ENCODE results near the gene SACM1L. TPM values are rescaled to one million over a fixed set of nuclear protein-coding genes. Genes with fewer than 3 reads are reported as not detected.

Gene SACM1L
- total and polyA plus RNA-seq, 2 of the 4 experiments (the other 2 are of a cell fraction): 19.0 to 40.9 TPM

DNA sequence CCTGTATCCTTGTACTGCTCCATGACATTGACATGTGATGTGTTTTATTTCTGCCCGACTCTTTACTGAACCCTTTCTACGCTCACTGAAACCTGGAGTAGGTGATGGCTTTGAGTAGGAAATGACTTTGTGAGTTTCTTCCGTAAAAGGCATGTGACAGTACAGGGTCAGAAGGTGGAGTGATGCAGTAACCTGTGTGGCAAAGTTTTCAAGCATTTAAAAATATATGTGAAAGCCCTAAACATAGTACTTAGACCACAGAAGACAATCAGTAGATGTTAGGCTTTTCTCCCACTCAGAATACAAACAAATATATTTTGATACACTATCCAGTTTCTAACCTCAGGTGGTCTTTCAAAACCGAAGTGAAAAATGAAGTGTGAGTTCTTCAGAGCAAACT is 31.3 kb upstream of the SACM1L start:
- no peak overlapping the region for H2AFZ ChIP-seq (replicated peaks; ENCODE audit: low read length, poor library complexity)
- H3K4me1 ChIP-seq (ENCODE audit: control insufficient read depth, insufficient read depth, low read length): peaks cover 24% of the 10 kb centered on the region
- ChIA-PET CTCF (no interaction called here), POLR2A (ENCODE audit: unreplicated experiment) (no interaction called here)
- no TSS peak for BruUV-seq (replicated peaks)
- no peaks in the 10 kb centered on the region; the same call in 1 of the 2 replicates for H3K36me3 ChIP-seq (ENCODE audit: control insufficient read depth, insufficient read depth, low read length)
- peak overlapping the region; percentile 81; the same call in 1 of the 2 replicates for H2AK5ac ChIP-seq (ENCODE audit: low read depth, low read length)
- peak overlapping the region; percentile 79 for H3K4ac ChIP-seq (ENCODE audit: low read depth, low read length)
- ATAC-seq (ENCODE audit: low read depth) (no peak), DNase-seq (no peak)
- peak overlapping the region; percentile 78 for H2BK20ac ChIP-seq (ENCODE audit: low read depth, low read length)
- dilution Hi-C loops (cut with HindIII; ENCODE audit: low sequenced_read_pairs, unreplicated experiment): no loop called here
- H3K27ac ChIP-seq (ENCODE audit: insufficient read depth, low read length): no peak overlapping the region
- peak overlapping the region; percentile 94; the same call in 2 of the 3 replicates for H2BK15ac ChIP-seq (ENCODE audit: low read depth, low read length)
- H3K9ac ChIP-seq (ENCODE audit: low read depth, low read length): no peak overlapping the region
- peaks cover 12% of the 10 kb centered on the region; the same call in 1 of the 2 replicates for H4K20me1 ChIP-seq (ENCODE audit: insufficient read depth, low read length)
- H2BK5ac ChIP-seq (ENCODE audit: low read depth, low read length, poor library complexity, severe bottlenecking): peak overlapping the region; percentile 25
- intact Hi-C loops (cut with micrococcal nuclease): loop anchor here (2.0 to 5.0 kb wide), 2 partner anchors 431 to 621 kb away; partner anchors contain the start of gene TMEM158
- peak overlapping the region; percentile 64; the same call in 1 of the 2 replicates for H3K23ac ChIP-seq (ENCODE audit: low read depth, low read length)
- no peak overlapping the region for H3K4me2 ChIP-seq (ENCODE audit: low read depth, low read length)
- peaks cover 25 to 67% of the 10 kb centered on the region in 2 experiments for H3K79me1 ChIP-seq (ENCODE audit: low read depth in 1 of 2, low read length in 2 of 2)
- peak overlapping the region; percentile 74; the same call in 1 of the 2 replicates for H4K91ac ChIP-seq (ENCODE audit: insufficient read depth, low read depth, low read length)
- H3K18ac ChIP-seq (ENCODE audit: low read depth, low read length): peak overlapping the region; percentile 58; the same call in 1 of the 2 replicates
- no peaks in the 10 kb centered on the region for H3K27me3 ChIP-seq (ENCODE audit: control insufficient read depth, insufficient read depth, low read length)
- H2AK9ac ChIP-seq (replicated peaks; ENCODE audit: low read depth, low read length, poor library complexity): no peak overlapping the region
- no peak overlapping the region; the same call in 1 of the 2 replicates for H3K56ac ChIP-seq (ENCODE audit: extremely low read depth, insufficient read depth, low read length)
- no peak overlapping the region for H3K4me3 ChIP-seq (ENCODE audit: insufficient read depth, low read depth, low read length)
- H3K14ac ChIP-seq (replicated peaks; ENCODE audit: low read depth, low read length): peak overlapping the region; percentile 22; the same call in 1 of the 2 replicates
- H2BK120ac ChIP-seq (ENCODE audit: low read depth, low read length): peak overlapping the region; percentile 77
- peak overlapping the region; percentile 58 for H4K5ac ChIP-seq (ENCODE audit: low read depth, low read length)
- peaks cover 2% of the 10 kb centered on the region; the same call in 1 of the 2 replicates for H3K9me3 ChIP-seq (ENCODE audit: control insufficient read depth, insufficient read depth, low read length)
- in situ Hi-C loops (cut with MboI; ENCODE audit: low sequenced_read_pairs): loop anchor here (5.0 to 10.0 kb wide), 3 partner anchors 63 to 621 kb away; partner anchors contain the start of gene LIMD1
- WGBS, 2 experiments (ENCODE audit: extremely low coverage in 2 of 2, insufficient read length in 1 of 2): 100% methylated on average over 1 of the region's 4 CpGs; no CpG with 5 or more reads in 1 of the 2 experiments
- TF ChIP-seq NFE2L2 (IDR thresholded peaks at IDR 0.05; ENCODE audit: low read depth, low read length): no peak
- TF ChIP-seq MAZ (IDR thresholded peaks at IDR 0.05; ENCODE audit: borderline replicate concordance, low read depth, low read length): no peak
- TF ChIP-seq RCOR1 (IDR thresholded peaks at IDR 0.05; ENCODE audit: insufficient replicate concordance, low read length): no peak
- no peak for TF ChIP-seq FOS (IDR thresholded peaks at IDR 0.05; ENCODE audit: low read depth, low read length)
- TF ChIP-seq USF2 (IDR thresholded peaks at IDR 0.05; ENCODE audit: low read depth, low read length): no peak
- no peak for TF ChIP-seq RAD21 (IDR thresholded peaks at IDR 0.05; ENCODE audit: low read length)
- TF ChIP-seq CHD1 (IDR thresholded peaks at IDR 0.05; ENCODE audit: low read depth, low read length): no peak
- TF ChIP-seq BHLHE40 (IDR thresholded peaks at IDR 0.05; ENCODE audit: low read depth, low read length): no peak
- TF ChIP-seq MXI1 (IDR thresholded peaks at IDR 0.05; ENCODE audit: borderline replicate concordance, low read depth, low read length): no peak
- no peak for TF ChIP-seq POLR2A (IDR thresholded peaks at IDR 0.05; ENCODE audit: low read depth, low read length)
- TF ChIP-seq MAFK (IDR thresholded peaks at IDR 0.05; ENCODE audit: low read depth, low read length): no peak
- TF ChIP-seq SMC3 (IDR thresholded peaks at IDR 0.05; ENCODE audit: low read depth, low read length): no peak
- no peak for TF ChIP-seq ELK1 (IDR thresholded peaks at IDR 0.05; ENCODE audit: borderline replicate concordance, low read depth, low read length)
- no peak for TF ChIP-seq RFX5 (IDR thresholded peaks at IDR 0.05; ENCODE audit: low read depth, low read length)
- no peak for TF ChIP-seq CEBPB (IDR thresholded peaks at IDR 0.05; ENCODE audit: low read depth, low read length)
- TF ChIP-seq, protein P1, sequence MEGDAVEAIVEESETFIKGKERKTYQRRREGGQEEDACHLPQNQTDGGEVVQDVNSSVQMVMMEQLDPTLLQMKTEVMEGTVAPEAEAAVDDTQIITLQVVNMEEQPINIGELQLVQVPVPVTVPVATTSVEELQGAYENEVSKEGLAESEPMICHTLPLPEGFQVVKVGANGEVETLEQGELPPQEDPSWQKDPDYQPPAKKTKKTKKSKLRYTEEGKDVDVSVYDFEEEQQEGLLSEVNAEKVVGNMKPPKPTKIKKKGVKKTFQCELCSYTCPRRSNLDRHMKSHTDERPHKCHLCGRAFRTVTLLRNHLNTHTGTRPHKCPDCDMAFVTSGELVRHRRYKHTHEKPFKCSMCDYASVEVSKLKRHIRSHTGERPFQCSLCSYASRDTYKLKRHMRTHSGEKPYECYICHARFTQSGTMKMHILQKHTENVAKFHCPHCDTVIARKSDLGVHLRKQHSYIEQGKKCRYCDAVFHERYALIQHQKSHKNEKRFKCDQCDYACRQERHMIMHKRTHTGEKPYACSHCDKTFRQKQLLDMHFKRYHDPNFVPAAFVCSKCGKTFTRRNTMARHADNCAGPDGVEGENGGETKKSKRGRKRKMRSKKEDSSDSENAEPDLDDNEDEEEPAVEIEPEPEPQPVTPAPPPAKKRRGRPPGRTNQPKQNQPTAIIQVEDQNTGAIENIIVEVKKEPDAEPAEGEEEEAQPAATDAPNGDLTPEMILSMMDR (conservative IDR thresholded peaks at IDR 0.05; ENCODE audit: low read depth, low read length): no peak
- H4K8ac ChIP-seq (ENCODE audit: low read depth in 2 of 2, low read length in 2 of 2): peak overlapping the region; percentile 14 to 64; a peak in 3 of 4 replicates
- peaks cover 12% of the 10 kb centered on the region for H3K9me1 ChIP-seq (ENCODE audit: insufficient read depth, low read length)

Data from IMR-90 (cell line).